K562 (cell line): Measurements from ENCODE around the gene SLC2A14. TPM values are rescaled to one million over a fixed set of nuclear protein-coding genes. Genes with fewer than 3 reads are reported as not detected.

Source experiments
- ATAC-seq: fragments of 200-7000 bp; cut with Tn5 transposase; 3 replicates; pipeline ENCODE4 v1.9.1; 2020; ENCODE audit warnings: moderate library complexity
- Bru-seq: library from RNA; stranded (reverse); fragments of 400-500 nt; gene quantifications from one replicate; lab custom pipeline; 2021; lab: Mats Ljungman, UMichigan
- BruChase-seq, 2 experiments: library from RNA; stranded (reverse); fragments of 400-500 nt; gene quantifications; one replicate each; lab custom pipeline; 2021; lab: Mats Ljungman, UMichigan
- BruUV-seq: library from RNA; stranded (reverse); fragments of 400-500 nt; replicated peaks from 2 replicates; lab custom pipeline; 2021; lab: Mats Ljungman, UMichigan
- CTCF ChIA-PET: fragments of 300-600 bp; formaldehyde crosslinking; extraction: SDS; loops from one replicate; lab custom pipeline; 2021; ENCODE audit warnings: low intra/inter-chr PET ratio; lab: Yijun Ruan, JAX
- POLR2A ChIA-PET: fragments of 300-600, 350-650 bp; sonication (Branson Sonifier 250); formaldehyde crosslinking; extraction: SDS; loops from one replicate; lab custom pipeline; 2021; ENCODE audit warnings: antibody characterized with exemption, inconsistent platforms; lab: Yijun Ruan, JAX
- DNase-seq, 4 experiments: peaks; one replicate each; pipeline versions ENCODE4 v3.0.0 to v3.0.0-alpha.2; 2011 to 2018; ENCODE audit warnings: low spot score in 3 of 4, mixed read lengths in 3 of 4; ENCODE audit errors: extremely low read depth in 1 of 4
- FAIRE-seq: peaks from 2 replicates; lab custom pipeline; 2011; peaks lifted over from hg19 to GRCh38; lab: Jason Lieb, UNC
- H2AFZ ChIP-seq: 2 replicates; pipeline ENCODE4 v1.6.0; 2011; ENCODE audit warnings: low read depth, low read length, control low read depth, inconsistent platforms
- H3K27ac ChIP-seq: fragments of 200-600 bp; 3 replicates; pipeline ENCODE4 v1.8.0; 2011; ENCODE audit warnings: low read depth, mild to moderate bottlenecking, control low read depth, inconsistent platforms, low read length, moderate library complexity, mixed read lengths; ENCODE audit errors: extremely low read depth
- H3K27me3 ChIP-seq, 2 experiments: fragments of 300-600 bp in 1 of 2; 2 replicates in 1 of 2; 3 replicates in 1 of 2; pipeline versions ENCODE4 v1.6.0 to v1.8.0; 2011; ENCODE audit warnings: inconsistent platforms in 2 of 2, low read length in 2 of 2, mild to moderate bottlenecking in 1 of 2, mixed read lengths in 1 of 2, moderate library complexity in 1 of 2; ENCODE audit not compliant: control insufficient read depth in 2 of 2, insufficient read depth in 2 of 2
- H3K36me3 ChIP-seq: fragments of 300-600 bp; 3 replicates; pipeline ENCODE4 v1.8.0; 2011; ENCODE audit warnings: mild to moderate bottlenecking, low read length, inconsistent platforms; ENCODE audit not compliant: control insufficient read depth, insufficient read depth
- H3K4me1 ChIP-seq, 2 experiments: fragments of 200-600 bp in 1 of 2; replicated peaks in 1 of 2; 2 replicates in 1 of 2; 3 replicates in 1 of 2; pipeline versions ENCODE4 v1.5.1 to v1.8.0; 2011; ENCODE audit warnings: inconsistent platforms in 2 of 2, low read length in 2 of 2, mild to moderate bottlenecking in 1 of 2, mixed read lengths in 1 of 2, moderate library complexity in 1 of 2; ENCODE audit not compliant: control insufficient read depth in 2 of 2, insufficient read depth in 2 of 2
- H3K4me2 ChIP-seq: 2 replicates; pipeline ENCODE4 v1.6.1; 2011; ENCODE audit warnings: low read length, control low read depth, inconsistent platforms, mixed read lengths; ENCODE audit not compliant: insufficient read depth
- H3K4me3 ChIP-seq: fragments of 200-600 bp; sonication (generic), shearing (Covaris generic); 2 replicates; pipeline ENCODE4 v1.5.1; 2016; ENCODE audit warnings: control low read depth, inconsistent platforms
- H3K79me2 ChIP-seq: fragments of 200-600 bp; 3 replicates; pipeline ENCODE4 v1.8.0; 2011; ENCODE audit warnings: low read length, inconsistent platforms; ENCODE audit not compliant: control insufficient read depth, insufficient read depth
- H3K9ac ChIP-seq, 2 experiments: 2 replicates each; pipeline versions ENCODE4 v1.6.0 to v1.6.1; 2011; ENCODE audit warnings: low read depth in 2 of 2, low read length in 2 of 2, control low read depth in 1 of 2, inconsistent platforms in 1 of 2, mild to moderate bottlenecking in 1 of 2, mixed read lengths in 1 of 2; ENCODE audit not compliant: insufficient read depth in 1 of 2
- H3K9me1 ChIP-seq: one replicate; pipeline ENCODE4 v1.6.0; 2011; ENCODE audit warnings: inconsistent platforms, mild to moderate bottlenecking, low read length, moderate library complexity; ENCODE audit not compliant: control insufficient read depth, insufficient read depth
- H3K9me3 ChIP-seq: replicated peaks from 2 replicates; pipeline ENCODE4 v1.5.1; 2011; ENCODE audit warnings: low read depth, low read length, inconsistent platforms; ENCODE audit not compliant: control insufficient read depth, insufficient read depth
- H4K20me1 ChIP-seq: replicated peaks from 2 replicates; pipeline ENCODE4 v1.6.1; 2011; ENCODE audit warnings: low read length, inconsistent platforms, mixed read lengths; ENCODE audit not compliant: control insufficient read depth, insufficient read depth
- FOXP1 ChIP-seq: sonication (generic); formaldehyde crosslinking; IDR thresholded peaks from 2 replicates; pipeline ENCODE4 v1.8.0; 2022; ENCODE audit warnings: mild to moderate bottlenecking, missing genetic modification reagents
- HDAC3 ChIP-seq: fragments of 450-650 bp; IDR thresholded peaks from 2 replicates; pipeline ENCODE4 v1.6.1; 2018; ENCODE audit warnings: borderline replicate concordance, mild to moderate bottlenecking, moderate library complexity; ENCODE audit not compliant: partially characterized antibody
- PREB ChIP-seq: sonication (generic); formaldehyde crosslinking; IDR thresholded peaks from 2 replicates; pipeline ENCODE4 v1.8.1; 2023; ENCODE audit warnings: mild to moderate bottlenecking, missing genetic modification reagents
- STAT5A ChIP-seq: IDR thresholded peaks from 2 replicates; pipeline ENCODE4 v1.6.1; 2012; ENCODE audit warnings: low read length, inconsistent platforms, borderline replicate concordance
- ZNF24 ChIP-seq: fragments of 450-650 bp; IDR thresholded peaks from 2 replicates; pipeline ENCODE4 v1.6.1; 2016
- WGBS: fragments of 100-300 bp; shearing (Covaris generic); methylation state at CpG from one replicate; pipeline ENCODE4 v1.1.6; 2016; ENCODE audit warnings: low coverage, mixed read lengths; ENCODE audit not compliant: insufficient coverage; ENCODE audit errors: missing lambda C conversion rate; 5-methylcytosine and 5-hydroxymethylcytosine counted together
- in situ Hi-C: fragments of 300-500 bp; cut with MboI; formaldehyde crosslinking; loops from 4 replicates; pipeline ENCODE4 v1.15.0; 2018; ENCODE audit warnings: inconsistent platforms, mixed read lengths
- intact Hi-C: fragments of 100-400 bp; cut with micrococcal nuclease; formaldehyde crosslinking; loops from 2 replicates; pipeline ENCODE4 v1.14.2; 2022
- long read RNA-seq, 3 experiments: library from polyadenylated mRNA in 2 of 3; library from RNA in 1 of 3; unstranded in 2 of 3; stranded (forward) in 1 of 3; transcript quantifications; one replicate each; pipeline ENCODE4 v2.0.0, GENCODE V29; 2019 to 2022
- polyA minus RNA-seq, 3 experiments: library from RNA; depleted of rRNA, polyadenylated mRNA; stranded (reverse); fragments of >200 nt; gene quantifications; 2 replicates each; pipeline ENCODE4 v1.2.3, GENCODE V29; 2011
- polyA plus RNA-seq, 8 experiments: library from polyadenylated mRNA; depleted of rRNA in 4 of 8; stranded (reverse) in 5 of 8; unstranded in 3 of 8; fragments of >200 nt; fragmentation: Nextera tagmentation in 2 of 8; fragmentation: Illumina TruSeq in 1 of 8; extraction: Ambion mirVana in 2 of 8; extraction: Trizol in 1 of 8; gene quantifications; 2 replicates each; pipeline versions ENCODE4 v1.2.1 to v1.2.3, GENCODE V29; 2011 to 2014; ENCODE audit warnings: inconsistent platforms in 1 of 8, missing spikeins in 1 of 8
- total RNA-seq, 7 experiments: library from RNA; depleted of rRNA in 6 of 7; stranded (reverse); fragments of >200 nt in 6 of 7; fragmentation: Illumina TruSeq in 2 of 7; extraction: Trizol in 2 of 7; gene quantifications; 2 replicates each; pipeline versions ENCODE4 v1.2.1 to v1.2.3, GENCODE V29; 2011 to 2021; ENCODE audit warnings: low replicate concordance in 1 of 7
- TF ChIP-seq, protein P1 (sequence below): sonication (generic); formaldehyde crosslinking; IDR thresholded peaks from 2 replicates; pipeline ENCODE4 v1.4.0; 2020; ENCODE audit warnings: mild to moderate bottlenecking, missing genetic modification reagents

Gene SLC2A14
- 0.79 and 1.5 TPM in 2 replicates for total RNA-seq (2011; cell fraction: chromatin; rRNA removed; ENCODE audit: low replicate concordance)
- total RNA-seq (2011; cell fraction: nucleolus; rRNA removed): 1.4 and 4.7 TPM in 2 replicates
- total RNA-seq (2011; cell fraction: nucleoplasm; rRNA removed): 1.7 and 2.0 TPM in 2 replicates
- 0.20 TPM in 1 of 2 replicates, not detected in the other for total RNA-seq (2014; rRNA removed)
- 5.4 and 6.8 TPM in 2 replicates for total RNA-seq (2014; rRNA removed; fragmentation: Illumina TruSeq; extraction: Trizol)
- 3.6 and 4.3 TPM in 2 replicates for total RNA-seq (2015; rRNA removed; fragmentation: Illumina TruSeq; extraction: Trizol)
- total RNA-seq (2021): 7.4 and 8.9 TPM in 2 replicates
- polyA plus RNA-seq (2011; rRNA removed): 6.3 and 6.8 TPM in 2 replicates
- 4.8 and 6.8 TPM in 2 replicates for polyA plus RNA-seq (2011; cell fraction: cytosol; rRNA removed)
- 0.22 and 0.54 TPM in 2 replicates for polyA plus RNA-seq (2011; cell fraction: nucleus; rRNA removed)
- polyA plus RNA-seq (2012): 2.4 and 4.4 TPM in 2 replicates
- 0.74 and 1.1 TPM in 2 replicates for polyA plus RNA-seq (2014; fragmentation: Illumina TruSeq; extraction: Trizol)
- 1 to 10 TPM; 4.0 to 5.2 TPM for polyA plus RNA-seq (2014; fragmentation: Nextera tagmentation; extraction: Ambion mirVana)
- polyA plus RNA-seq (2014; rRNA removed): 0.13 and 0.19 TPM in 2 replicates
- polyA minus RNA-seq (2011; rRNA and poly(A)+ RNA removed): 0.54 and 1.1 TPM in 2 replicates
- 16.2 and 21.5 TPM in 2 replicates for polyA minus RNA-seq (2011; cell fraction: cytosol; rRNA and poly(A)+ RNA removed)
- 0.54 and 0.78 TPM in 2 replicates for polyA minus RNA-seq (2011; cell fraction: nucleus; rRNA and poly(A)+ RNA removed)
- percentile 11 among the genes with signal in this experiment for Bru-seq, nascent RNA
- BruChase-seq, experiment 1, labeled RNA remaining after a 2-hour chase: percentile 9 among the genes with signal in this experiment
- BruChase-seq, experiment 2, labeled RNA remaining after a 6-hour chase: percentile 6 among the genes with signal in this experiment
- long read RNA-seq, experiment 1: 0 reads
- long read RNA-seq, experiment 2: 0 reads
- long read RNA-seq, experiment 3: 0 reads

GRCh38 chr12:7872566-7873319 lies at the start of gene SLC2A14:
SLC2A14 (minus strand) TSS chr12:7872915; CDS start chr12:7869880, 3,035 bp downstream.
- intact Hi-C loops (no loop called here), in situ Hi-C loops (no loop called here)
- ChIA-PET POLR2A (no interaction called here), CTCF (no interaction called here)
- peaks cover 0 to 6% of the 10 kb centered on the region in 2 experiments; a peak in 3 of 5 replicates for H3K4me1 ChIP-seq
- H4K20me1 ChIP-seq: no peaks in the 10 kb centered on the region
- H3K9ac ChIP-seq: no peak within 1 kb of the TSS
- H2AFZ ChIP-seq: no peak within 1 kb of the TSS
- WGBS: 61% methylated on average over 34 of the region's 65 CpGs
- no TSS peak for BruUV-seq
- no peak within 1 kb of the TSS for H3K4me3 ChIP-seq
- ATAC-seq (no peak), DNase-seq (peak in 2 of 4 experiments; percentile 9 to 15), FAIRE-seq (no peak)
- H3K36me3 ChIP-seq: no peaks in the 10 kb centered on the region
- H3K27me3 ChIP-seq: no peaks in the 10 kb centered on the region; a peak in 1 of 5 replicates
- H3K79me2 ChIP-seq: no peaks in the 10 kb centered on the region
- H3K9me1 ChIP-seq: no peaks in the 10 kb centered on the region
- H3K9me3 ChIP-seq: no peaks in the 10 kb centered on the region
- no peak within 1 kb of the TSS for H3K27ac ChIP-seq
- H3K4me2 ChIP-seq: no peak within 1 kb of the TSS
- TF ChIP-seq ZNF24: no peak
- no peak for TF ChIP-seq HDAC3
- no peak for TF ChIP-seq FOXP1 (CRISPR knock-in tag)
- TF ChIP-seq STAT5A: no peak
- TF ChIP-seq, protein P1, sequence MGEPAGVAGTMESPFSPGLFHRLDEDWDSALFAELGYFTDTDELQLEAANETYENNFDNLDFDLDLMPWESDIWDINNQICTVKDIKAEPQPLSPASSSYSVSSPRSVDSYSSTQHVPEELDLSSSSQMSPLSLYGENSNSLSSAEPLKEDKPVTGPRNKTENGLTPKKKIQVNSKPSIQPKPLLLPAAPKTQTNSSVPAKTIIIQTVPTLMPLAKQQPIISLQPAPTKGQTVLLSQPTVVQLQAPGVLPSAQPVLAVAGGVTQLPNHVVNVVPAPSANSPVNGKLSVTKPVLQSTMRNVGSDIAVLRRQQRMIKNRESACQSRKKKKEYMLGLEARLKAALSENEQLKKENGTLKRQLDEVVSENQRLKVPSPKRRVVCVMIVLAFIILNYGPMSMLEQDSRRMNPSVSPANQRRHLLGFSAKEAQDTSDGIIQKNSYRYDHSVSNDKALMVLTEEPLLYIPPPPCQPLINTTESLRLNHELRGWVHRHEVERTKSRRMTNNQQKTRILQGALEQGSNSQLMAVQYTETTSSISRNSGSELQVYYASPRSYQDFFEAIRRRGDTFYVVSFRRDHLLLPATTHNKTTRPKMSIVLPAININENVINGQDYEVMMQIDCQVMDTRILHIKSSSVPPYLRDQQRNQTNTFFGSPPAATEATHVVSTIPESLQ (CRISPR knock-in tag): no peak
- no peak for TF ChIP-seq PREB
